Islet of Langerhans (tissue), 1 donor: ENCODE data around the gene IL36RN.

Experiments
- FAIRE-seq: peaks from one replicate; lab custom pipeline; 2011; peaks lifted over from hg19 to GRCh38; lab: Jason Lieb, UNC

IL36RN gene

DNA sequence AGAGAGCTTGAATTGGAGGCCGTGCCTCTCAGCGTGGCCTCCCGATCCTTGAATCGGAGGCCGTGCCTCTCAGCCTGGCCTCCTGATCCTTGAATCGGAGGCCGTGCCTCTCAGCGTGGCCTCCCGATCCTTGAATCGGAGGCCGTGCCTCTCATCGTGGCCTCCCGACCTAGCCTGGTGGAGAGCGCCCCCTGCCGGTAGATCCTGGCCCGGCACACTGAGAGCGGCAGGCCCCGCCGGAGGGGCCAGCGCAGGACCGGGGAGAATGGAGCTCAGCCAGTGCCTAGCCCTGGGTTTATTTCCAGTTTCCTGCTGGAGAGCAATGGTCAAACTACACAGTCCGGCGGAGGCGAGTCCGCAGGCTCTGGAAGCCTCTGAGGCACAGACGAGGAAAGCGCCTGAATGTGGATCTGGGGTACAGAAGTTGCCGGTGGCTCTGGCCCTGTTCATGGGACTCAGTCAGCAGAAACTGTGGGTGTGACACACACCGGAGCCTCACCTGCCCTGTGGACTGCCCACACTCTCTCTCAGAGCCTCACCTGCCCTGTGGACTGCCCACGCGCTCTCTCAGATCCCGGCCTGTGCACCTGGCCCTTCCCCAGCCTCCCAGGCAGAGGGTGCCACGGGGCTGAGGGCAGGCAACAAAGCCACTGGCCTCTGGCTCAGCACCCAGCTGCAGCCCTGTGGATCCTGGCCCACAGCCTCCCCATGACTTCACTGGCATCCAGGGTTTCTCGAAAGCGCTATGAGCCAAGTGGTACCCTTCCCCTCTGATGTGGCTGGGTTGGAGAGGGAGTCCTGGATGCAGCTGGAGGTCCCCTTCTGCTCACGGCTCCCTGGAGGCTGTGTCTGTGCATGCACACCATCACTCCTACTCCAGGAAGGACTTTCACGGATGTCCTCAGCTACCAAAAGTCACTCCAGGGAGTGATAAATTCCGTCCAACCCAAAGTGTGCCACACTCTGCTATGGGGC is 7.8 kb upstream of the IL36RN start:
- FAIRE-seq = no peak

- FAIRE-seq = no peak
These were observed 6.5 kb upstream of the IL36RN start, which contains the start of gene IL36B for GRCh38 chr2:113052396-113052917. IL36B (minus strand) TSS chr2:113052867.

DNA sequence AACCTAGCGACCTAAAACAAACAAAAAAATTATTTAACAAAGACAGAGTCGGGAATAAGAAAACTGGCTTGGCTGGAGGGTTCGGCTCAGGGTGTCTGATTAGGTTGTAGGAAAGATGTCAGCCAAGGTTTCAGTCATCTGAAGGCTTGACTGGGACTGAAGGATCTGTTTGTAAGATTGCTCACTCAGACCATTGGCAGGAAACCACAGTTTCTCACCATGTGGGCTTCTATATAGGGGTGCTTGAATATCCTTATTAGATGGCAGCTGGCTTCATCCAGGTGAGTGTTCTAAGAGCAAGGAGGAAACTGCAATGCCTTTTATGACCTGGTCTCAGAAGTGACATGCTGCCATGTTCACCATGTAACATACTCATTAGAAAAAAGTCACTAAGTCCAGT is 5.3 kb upstream of the IL36RN start:
- no peak for FAIRE-seq

- no peak for FAIRE-seq
These were observed 4.9 kb upstream of the IL36RN start for GRCh38 chr2:113054066-113054465.

GRCh38 chr2:113056521-113056920 is 2.5 kb upstream of the IL36RN start:
- no peak for FAIRE-seq

GRCh38 chr2:113057117-113057516 is 1.9 kb upstream of the IL36RN start:
- FAIRE-seq = no peak

- no peak for FAIRE-seq
These were observed 495 bp upstream of the IL36RN start for GRCh38 chr2:113058411-113058994.

DNA sequence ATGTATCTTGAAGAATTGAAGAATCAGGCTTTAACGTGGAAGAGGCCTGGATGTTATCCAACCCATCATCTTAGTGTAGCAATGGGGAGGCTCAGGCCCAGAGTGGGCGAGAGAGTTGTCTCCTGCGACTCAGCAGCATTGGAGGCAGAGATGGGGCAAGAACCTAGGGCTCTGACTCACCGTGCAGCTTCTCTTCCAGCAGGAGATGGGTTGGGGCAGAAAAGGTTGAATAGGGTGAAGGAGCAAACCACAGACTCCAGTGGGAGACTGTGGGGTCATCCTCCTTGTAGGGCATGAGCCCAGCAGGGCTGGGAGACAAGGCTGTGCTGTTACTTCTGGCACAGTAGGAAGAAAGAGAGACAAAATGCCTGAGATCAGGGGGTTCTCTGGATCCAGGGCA is 1.4 kb downstream of the IL36RN start:
- FAIRE-seq = no peak

DNA sequence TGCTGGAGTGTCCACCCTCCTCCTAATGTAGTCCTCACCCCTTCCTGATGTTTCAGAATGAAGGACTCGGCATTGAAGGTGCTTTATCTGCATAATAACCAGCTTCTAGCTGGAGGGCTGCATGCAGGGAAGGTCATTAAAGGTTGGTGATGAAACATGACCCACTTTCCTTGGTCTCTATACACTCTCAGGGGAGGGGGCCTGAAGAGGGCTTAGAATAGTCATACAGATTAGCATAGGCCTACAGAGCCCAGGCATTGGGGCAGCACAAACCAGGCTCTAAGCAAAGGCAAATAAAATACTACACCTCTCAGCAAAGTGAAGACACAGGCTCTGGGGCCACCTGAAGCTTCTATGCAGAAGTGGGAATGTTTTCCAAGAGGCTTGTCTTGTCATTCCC is 1.8 kb downstream of the IL36RN start:
- no peak for FAIRE-seq

DNA sequence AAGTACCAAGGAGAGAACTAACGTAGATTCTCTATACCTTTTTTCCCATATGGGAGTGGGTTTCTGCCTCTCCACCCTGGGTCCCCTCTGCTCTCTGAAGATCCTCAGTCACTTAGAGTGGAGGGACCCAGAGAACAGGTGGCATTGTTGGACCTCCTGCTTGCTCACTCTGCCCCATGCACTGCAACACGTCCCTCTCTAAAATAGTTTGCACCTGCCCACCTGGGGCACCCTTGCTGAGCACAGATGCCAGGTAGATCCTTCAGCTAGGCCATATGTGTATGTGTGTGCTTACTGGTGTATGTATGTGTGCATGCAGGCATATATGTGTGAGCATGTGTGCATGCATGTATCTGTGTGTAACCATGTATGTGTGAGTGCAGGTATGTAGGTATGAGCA is 2.2 kb downstream of the IL36RN start:
- no peak for FAIRE-seq

- FAIRE-seq = no peak
These were observed 3.1 kb downstream of the IL36RN start for GRCh38 chr2:113061896-113062770.

DNA sequence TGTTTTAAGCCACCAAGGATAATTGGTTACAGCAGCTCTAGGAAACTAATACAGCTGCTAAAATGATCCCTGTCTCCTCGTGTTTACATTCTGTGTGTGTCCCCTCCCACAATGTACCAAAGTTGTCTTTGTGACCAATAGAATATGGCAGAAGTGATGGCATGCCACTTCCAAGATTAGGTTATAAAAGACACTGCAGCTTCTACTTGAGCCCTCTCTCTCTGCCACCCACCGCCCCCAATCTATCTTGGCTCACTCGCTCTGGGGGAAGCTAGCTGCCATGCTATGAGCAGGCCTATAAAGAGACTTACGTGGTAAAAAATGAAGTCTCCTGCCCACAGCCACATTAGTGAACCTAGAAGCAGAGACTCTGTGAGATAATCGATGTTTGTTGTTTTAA is 5.3 kb downstream of the IL36RN start:
- no peak for FAIRE-seq

- FAIRE-seq = no peak
These were observed 5.9 kb downstream of the IL36RN start for GRCh38 chr2:113064898-113065297.

GRCh38 chr2:113067681-113068080 is 8.7 kb downstream of the IL36RN start, which contains the start of gene IL1F10:
IL1F10 (plus strand) TSS chr2:113067970; CDS start chr2:113072739, 4,769 bp downstream.
- FAIRE-seq = no peak

GRCh38 chr2:113068249-113068648 is 9.3 kb downstream of the IL36RN start:
- FAIRE-seq = no peak

DNA sequence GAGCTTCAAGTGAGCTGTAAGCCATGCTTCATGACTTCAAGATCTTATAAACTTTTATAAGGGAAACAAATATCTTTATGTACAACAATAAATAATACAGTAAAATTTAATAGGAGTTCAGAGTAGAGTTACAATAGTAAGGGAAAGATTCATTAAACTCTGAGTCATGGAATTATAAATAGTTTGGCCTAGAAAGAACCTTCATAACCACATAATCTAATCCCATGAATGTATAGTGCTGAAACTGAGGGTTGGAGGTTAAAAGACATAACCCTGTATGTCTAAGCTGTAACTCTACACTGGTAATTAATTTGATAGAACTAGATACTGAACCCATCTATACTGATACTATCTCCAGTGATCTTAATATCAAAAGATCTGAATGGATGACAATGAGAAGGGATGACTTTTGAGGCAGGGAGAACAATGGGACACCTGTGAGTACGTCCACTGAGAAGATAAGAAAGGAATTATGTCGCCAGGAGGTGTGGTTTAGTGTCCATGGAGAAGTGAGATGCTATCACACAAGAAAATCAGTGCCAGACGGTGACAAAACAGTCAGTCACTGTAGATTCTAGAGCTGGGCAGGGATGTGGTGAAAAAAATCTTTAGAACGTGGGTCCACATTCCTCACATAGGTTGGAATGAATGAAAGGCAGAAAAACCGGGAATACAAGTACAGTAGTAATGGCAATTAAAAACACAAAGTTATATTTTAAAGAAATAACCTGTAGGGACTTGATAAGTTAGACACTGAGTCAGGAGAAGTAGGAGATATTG is 9.9 kb downstream of the IL36RN start:
- FAIRE-seq = no peak

- FAIRE-seq = no peak
These were observed 10.9 kb downstream of the IL36RN start for GRCh38 chr2:113069676-113070605.

- no peak for FAIRE-seq
These were observed 11.6 kb downstream of the IL36RN start for GRCh38 chr2:113070606-113070975.

DNA sequence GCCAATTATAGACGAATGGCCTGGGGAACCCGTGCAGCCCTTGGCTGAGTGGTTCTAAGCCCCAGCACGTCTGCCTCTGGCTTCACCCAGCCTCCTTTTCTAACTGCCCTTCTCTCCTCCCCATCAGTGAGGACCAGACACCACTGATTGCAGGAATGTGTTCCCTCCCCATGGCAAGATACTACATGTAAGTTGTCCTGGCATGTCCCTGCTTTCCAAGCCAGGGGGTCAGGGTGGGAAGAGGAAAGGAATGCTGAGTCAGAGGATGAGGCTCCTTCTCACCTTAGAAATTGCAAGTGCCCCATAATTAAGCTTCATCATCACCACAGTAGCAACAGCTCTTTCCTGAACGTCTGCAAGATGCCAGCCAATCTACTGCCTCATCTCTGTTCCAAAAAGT is 13.6 kb downstream of the IL36RN start:
- FAIRE-seq = no peak

DNA sequence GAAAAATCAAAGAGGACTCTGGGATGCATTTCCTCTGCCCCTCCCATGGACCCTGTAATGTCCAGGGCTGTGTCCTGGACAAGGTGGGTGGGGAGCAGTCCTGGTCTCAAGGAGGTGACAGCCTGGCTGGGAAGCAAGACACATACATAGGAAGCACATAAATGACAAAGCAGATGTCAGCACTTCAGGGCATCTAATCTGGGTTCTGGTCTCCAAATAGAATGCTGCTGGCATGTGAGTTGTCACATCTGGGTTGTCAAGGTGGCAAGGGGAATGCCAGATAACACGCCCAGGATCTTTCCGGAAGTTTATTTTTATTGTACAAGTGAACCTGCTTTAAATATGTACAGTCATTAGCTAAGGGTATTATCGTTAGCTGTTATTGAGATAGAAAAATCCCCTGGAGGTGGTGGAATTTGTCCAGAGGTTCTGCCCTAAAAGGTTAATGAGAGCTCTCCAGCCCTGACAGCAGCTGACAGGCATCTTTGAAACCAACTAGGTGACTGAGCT is 14.4 kb downstream of the IL36RN start:
- no peak for FAIRE-seq
